Breast epithelium (tissue), 3 donors: ENCODE measurements around the gene FOXO4.

Source experiments
- CTCF ChIP-seq, 3 donors: fragments of 450-650 bp; IDR thresholded peaks; one replicate each; pipeline ENCODE4 v1.5.1; 2016 to 2017; ENCODE audit warnings: antibody characterized with exemption in 3 of 3, mild to moderate bottlenecking in 3 of 3, moderate library complexity in 3 of 3
- POLR2AphosphoS5 ChIP-seq, 3 donors: sonication (generic); formaldehyde crosslinking; IDR thresholded peaks; one replicate each; pipeline ENCODE4 v1.6.1; 2017; ENCODE audit warnings: antibody characterized with exemption in 3 of 3

- no peak for TF ChIP-seq CTCF (IDR thresholded peaks at IDR 0.05)
- no peak for TF ChIP-seq POLR2AphosphoS5 (IDR thresholded peaks at IDR 0.05)
Observed at GRCh38 chrX:71082822-71083221, 12.8 kb upstream of the FOXO4 start.
